GM18507 (cell line): ENCODE measurements around the gene STON1.
"Not testable (repeated sequence)": the region's sequence is repeated elsewhere in the genome, so short reads cannot be mapped to it uniquely, and the experiment has no call there.

ENCODE experiments used
- DNase-seq: peaks from one replicate; pipeline ENCODE4 v3.0.0; 2011; ENCODE audit warnings: low read depth; ENCODE audit not compliant: insufficient read length; ENCODE audit errors: extremely low spot score
- FAIRE-seq: peaks from 2 replicates; lab custom pipeline; 2011; peaks lifted over from hg19 to GRCh38; lab: Jason Lieb, UNC

Gene STON1

DNA sequence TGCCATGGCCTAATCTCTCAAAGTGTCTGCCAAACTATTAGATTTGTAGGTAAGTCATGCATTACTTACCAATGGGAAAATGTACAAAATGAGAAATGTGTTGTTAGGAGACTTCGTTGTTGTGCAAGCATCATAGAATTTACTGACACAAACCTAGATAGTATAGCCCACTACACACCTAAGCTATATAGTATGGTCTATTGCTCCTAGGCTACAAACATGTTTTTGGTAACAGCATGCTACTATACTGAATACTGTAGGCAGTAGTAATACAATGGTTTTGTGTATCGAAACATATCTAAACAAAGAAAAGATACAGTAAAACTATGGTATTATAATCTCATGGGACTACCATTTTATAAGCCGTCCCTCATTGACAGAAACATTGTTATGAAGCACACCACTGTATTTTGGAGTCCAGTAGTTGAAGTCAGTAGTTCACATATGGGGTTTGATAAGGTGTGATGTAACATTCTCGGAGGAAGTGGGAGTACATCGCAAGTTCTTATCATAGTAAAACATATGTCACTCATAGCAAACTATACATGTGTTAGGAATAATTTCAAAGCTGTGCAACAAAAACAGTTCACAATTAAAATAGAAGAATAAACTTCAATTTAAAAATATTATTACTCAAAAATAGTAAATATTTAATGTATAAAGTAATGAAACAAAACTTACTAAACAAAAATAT, 75.7 kb downstream of the STON1 start:
- DNase-seq (no peak), FAIRE-seq (no peak)

GRCh38 chr2:48607307-48608014, 77.5 kb downstream of the STON1 start:
- no peak for FAIRE-seq
- DNase-seq: no peak

GRCh38 chr2:48613211-48613610, 83.3 kb downstream of the STON1 start:
- FAIRE-seq (no peak), DNase-seq (no peak)

DNA sequence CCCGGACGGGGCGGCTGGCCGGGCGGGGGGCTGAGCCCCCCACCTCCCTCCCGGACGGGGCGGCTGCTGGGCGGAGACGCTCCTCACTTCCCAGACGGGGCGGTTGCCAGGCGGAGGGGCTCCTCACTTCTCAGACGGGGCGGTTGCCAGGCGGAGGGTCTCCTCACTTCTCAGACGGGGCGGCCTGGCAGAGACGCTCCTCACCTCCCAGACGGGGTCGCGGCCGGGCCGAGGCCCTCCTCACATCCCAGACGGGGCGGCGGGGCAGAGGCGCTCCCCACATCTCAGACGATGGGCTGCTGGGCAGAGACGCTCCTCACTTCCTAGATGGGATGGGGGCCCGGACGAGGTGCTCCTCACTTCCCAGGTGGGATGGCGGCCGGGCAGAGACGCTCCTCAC, 84.6 kb downstream of the STON1 start:
- DNase-seq, FAIRE-seq: not testable (repeated sequence)

- DNase-seq: no peak
These were observed 87.7 kb downstream of the STON1 start, which contains the start of gene GTF2A1L for GRCh38 chr2:48617618-48618017. Gene GTF2A1L (plus strand): TSS chr2:48617856. CDS start chr2:48617875, 19 bp downstream.

GRCh38 chr2:48619526-48619925, 89.6 kb downstream of the STON1 start:
- DNase-seq (no peak), FAIRE-seq (no peak)

More at GRCh38 chr2:48617618-48618017, 87.7 kb downstream of the STON1 start, which contains the start of gene GTF2A1L:
- FAIRE-seq: no peak

DNA sequence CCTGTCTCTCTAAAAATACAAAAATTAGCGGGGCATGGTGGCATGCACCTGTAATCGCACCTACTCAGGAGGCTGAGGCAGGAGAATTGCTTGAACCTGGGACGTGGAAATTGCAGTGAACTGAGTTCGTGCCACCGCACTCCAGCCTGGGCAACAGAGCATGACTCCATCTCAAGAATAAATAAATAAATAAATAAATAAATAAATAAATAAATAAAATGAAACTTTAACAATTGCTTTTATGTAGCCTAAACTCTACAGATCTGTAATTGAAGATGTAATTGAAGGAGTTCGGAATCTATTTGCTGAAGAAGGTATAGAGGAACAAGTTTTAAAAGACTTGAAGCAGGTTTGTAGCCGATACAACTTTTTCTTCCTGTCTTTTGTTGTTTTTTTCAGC, 90.7 kb downstream of the STON1 start:
- DNase-seq (no peak), FAIRE-seq (no peak)

- not testable (repeated sequence) for FAIRE-seq, DNase-seq
These were observed 92.7 kb downstream of the STON1 start for GRCh38 chr2:48622691-48623090.

GRCh38 chr2:48624696-48625095, 94.7 kb downstream of the STON1 start:
- no peak for FAIRE-seq
- DNase-seq: no peak

DNA sequence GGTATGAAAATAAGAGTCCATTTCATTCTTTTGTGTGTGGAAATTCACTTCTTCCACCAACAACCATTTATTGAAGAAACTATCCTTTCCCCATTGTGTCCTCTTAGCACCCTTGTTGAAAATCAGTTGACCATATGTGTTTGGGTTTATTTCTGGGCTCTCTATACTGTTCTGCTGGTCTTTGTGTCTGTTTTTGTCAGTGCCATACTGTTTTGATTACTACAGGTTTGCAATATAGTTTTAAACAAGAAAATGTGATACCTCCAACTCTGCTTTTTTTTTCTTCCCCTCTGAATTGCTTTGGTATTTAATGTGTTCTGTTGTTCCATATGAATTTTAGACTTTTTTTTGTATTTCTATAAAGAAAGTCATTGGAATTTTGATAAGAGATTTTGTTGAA, 96.1 kb downstream of the STON1 start:
- DNase-seq (no peak), FAIRE-seq (no peak)

GRCh38 chr2:48633143-48633542, 103.2 kb downstream of the STON1 start:
- no peak for DNase-seq
- no peak for FAIRE-seq

GRCh38 chr2:48635786-48636185, 105.8 kb downstream of the STON1 start:
- FAIRE-seq (no peak), DNase-seq (no peak)

DNA sequence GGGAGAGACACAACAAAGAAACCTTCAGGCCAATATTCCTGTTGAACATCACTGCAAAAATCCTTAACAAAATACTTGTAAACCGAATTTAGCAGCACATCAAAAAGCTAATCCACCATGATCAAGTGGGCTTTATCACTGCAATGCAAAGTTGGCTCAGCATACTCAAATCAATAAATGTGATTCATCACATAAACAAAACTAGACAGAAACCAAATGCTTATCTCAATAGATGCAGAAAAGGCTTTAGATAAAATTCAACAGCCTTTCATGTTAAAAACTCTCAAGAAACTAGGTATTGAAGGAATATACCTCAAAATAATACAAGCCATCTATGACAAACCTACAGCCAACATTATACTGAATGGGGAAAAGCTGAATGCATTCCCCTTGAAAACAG, 108.3 kb downstream of the STON1 start:
- FAIRE-seq (no peak), DNase-seq (no peak)
